Non-pigmented ciliary epithelial cell (primary cell): ENCODE data around the gene UBN2.

Experiments
- DNase-seq: peaks from one replicate; pipeline ENCODE4 v3.0.0-alpha.2; 2010; ENCODE audit warnings: low read depth

UBN2 gene

DNA sequence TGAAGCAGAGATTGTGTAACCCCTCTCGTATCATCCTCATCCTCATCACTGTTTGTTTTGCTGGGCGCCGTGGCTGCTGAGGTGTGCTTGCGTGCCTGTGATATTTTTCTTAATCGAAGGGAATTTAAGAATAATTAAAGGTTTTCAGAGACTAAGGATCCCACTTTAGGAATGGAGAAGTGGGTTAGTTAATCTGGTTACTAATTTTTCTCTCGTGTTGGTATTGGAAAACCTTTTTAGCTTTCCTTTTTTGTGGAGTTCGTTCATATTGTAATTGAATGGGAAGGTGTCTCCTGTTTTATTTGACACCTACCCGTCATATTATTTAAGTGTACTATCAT lies 1.3 kb downstream of the UBN2 start:
- no peak for DNase-seq

DNA sequence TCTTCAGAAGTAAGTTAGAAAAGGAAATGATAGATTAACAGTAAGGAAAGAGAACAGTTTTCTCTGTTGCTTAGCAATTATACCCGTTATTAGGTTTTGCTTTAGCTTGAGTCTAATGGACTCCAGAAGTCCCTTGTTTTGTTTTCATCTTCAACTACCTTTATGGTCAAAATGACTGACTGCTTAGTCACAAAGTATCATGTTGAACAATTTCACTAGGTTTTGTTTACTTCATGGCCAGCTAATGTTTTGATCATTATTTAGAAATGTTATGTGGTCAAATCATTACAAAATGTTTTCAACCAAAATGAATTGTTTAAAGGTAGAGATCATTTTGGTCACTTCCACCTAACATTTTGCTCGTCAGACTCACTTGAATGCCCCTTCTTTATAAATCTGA lies 1.9 kb downstream of the UBN2 start:
- DNase-seq = no peak

- DNase-seq = no peak
These were observed 10.2 kb downstream of the UBN2 start for GRCh38 chr7:139241258-139241657.

DNA sequence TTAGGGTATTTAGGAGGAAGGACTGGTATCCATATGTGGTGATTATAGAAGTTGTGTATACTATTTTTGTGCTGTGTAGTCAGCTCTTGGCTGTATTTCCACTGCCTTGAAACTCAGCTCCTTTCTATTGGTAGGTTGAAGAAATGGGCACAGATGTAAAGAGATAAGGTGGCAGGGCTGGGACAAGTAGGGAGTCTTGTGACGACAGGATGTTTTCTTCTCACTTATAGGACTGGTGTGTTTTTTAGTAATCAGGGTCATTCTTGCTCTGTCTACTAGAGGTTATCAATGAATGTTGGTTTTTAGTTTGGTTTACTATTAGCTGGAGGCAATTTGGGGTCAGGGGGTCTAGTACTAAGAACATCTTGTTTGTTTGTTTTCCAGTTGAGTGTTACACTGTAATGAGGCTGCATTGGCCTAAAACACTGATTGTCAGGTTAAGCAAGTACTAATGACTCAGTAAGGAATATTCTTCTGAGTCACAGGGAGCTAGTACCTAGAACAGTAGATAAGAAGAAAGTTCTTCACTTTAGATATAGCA lies 11.8 kb downstream of the UBN2 start:
- peak; percentile 47 for DNase-seq

GRCh38 chr7:139245401-139245800 lies 14.4 kb downstream of the UBN2 start:
- DNase-seq = no peak

DNA sequence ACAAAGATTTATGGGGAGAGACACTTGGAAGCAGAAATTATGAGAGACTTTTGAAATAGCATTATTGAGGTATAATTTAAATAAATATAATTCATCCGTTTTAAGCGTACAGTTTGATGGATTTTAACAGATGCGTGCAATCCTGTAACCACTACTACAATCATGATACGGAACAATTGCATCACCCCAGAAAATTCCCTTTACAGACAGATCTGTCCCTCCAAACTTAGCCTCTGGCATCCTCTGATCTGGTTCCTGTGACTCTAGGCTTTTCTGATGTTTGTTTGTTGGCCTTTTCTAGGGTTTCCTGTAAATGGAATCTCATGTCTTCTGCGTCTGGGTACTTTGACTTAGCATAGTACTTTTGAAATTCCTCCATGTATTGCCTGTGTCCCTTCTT lies 15.5 kb downstream of the UBN2 start:
- no peak for DNase-seq

GRCh38 chr7:139246905-139247304 lies 15.9 kb downstream of the UBN2 start:
- DNase-seq = peak; percentile 38

- DNase-seq = no peak
These were observed 18.3 kb downstream of the UBN2 start for GRCh38 chr7:139249179-139249810.

DNA sequence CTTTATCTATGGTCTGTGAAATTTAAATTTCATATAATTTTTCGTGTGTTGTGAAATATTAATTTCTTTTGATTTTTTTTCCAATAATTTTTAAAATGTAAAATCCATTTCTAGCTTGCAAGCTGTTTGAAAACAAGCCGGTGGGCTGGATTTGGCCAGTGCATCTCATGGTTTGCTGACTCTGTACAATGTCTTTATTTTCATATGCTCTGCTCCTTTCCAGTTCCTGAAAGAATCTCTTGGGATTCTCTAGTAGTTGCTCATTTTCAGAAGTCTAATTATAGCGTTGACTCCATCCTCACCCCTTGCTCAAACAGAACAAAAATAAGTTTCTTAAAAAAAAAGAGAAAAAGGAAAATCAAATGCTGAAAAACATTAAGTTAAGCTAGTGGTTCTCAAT lies 21.4 kb downstream of the UBN2 start:
- peak; percentile 27 for DNase-seq

GRCh38 chr7:139254281-139254680 lies 23.2 kb downstream of the UBN2 start:
- no peak for DNase-seq

GRCh38 chr7:139254728-139255127 lies 23.7 kb downstream of the UBN2 start:
- DNase-seq = no peak

- DNase-seq = no peak
These were observed 24.3 kb downstream of the UBN2 start for GRCh38 chr7:139255290-139255689.

DNA sequence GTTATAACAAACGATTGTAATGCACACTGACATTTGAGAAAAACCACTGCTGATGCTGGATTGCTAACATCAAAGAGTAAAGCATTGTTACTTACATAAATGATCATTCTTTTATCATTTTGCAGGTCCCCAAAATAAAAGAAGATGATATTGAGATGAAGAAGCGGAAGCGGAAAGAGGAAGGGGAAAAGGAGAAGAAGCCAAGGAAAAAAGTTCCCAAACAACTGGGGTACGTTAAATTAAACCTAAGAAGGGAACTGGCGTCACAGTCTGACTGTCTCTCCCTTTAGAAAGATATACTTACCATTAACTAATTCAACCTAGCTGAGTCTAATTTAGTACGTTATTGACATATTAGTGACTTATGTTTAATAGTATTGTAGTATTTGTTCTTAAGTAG lies 28.1 kb downstream of the UBN2 start:
- DNase-seq = no peak

- no peak for DNase-seq
These were observed 33.2 kb downstream of the UBN2 start for GRCh38 chr7:139264220-139264619.

GRCh38 chr7:139265673-139266072 lies 34.6 kb downstream of the UBN2 start:
- no peak for DNase-seq

- no peak for DNase-seq
These were observed 40.9 kb downstream of the UBN2 start for GRCh38 chr7:139271718-139272628.

- DNase-seq = no peak
These were observed 53.3 kb downstream of the UBN2 start for GRCh38 chr7:139284252-139284896.

GRCh38 chr7:139286144-139286543 lies 55.1 kb downstream of the UBN2 start:
- DNase-seq = no peak

- DNase-seq = no peak
These were observed 61.8 kb downstream of the UBN2 start for GRCh38 chr7:139292821-139293220.

DNA sequence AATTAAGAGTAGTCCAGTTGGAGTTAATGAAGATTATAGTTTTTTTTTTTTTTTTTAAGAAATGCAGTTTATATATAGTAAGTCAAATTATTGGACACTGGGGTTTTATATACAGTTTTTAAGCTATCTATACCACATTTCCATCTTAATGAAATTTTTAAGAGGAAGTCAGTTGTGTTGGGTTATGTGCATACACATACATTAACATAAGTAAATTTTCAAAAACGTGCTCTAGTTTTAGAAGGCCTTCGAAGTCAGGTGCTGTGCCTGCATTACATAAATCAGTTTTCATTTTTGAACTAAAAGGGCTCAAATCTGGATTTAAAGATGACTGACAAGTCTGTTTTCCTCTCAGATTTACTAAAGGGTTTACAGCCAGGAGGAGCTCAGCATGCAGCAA lies 62.5 kb downstream of the UBN2 start:
- no peak for DNase-seq

DNA sequence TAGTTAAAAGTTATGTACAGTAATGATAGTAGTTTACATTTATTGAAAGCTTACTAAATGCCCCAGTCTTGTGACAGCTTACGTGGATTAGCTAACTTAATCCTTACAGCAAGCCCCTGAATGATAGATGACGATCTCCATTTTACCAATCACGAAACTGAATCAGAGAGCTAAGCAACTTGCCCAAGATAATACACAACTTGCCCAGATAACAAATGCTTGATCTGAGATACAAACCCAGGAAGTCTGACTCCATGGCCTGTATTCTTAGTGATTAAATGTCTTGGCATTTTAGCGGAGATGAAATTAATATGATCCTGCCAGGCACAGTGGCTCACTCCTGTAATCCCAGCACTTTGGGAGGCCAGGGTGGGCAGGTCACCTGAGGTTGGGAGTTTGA lies 63.2 kb downstream of the UBN2 start:
- DNase-seq = no peak

GRCh38 chr7:139294951-139295575 lies 64.0 kb downstream of the UBN2 start:
- no peak for DNase-seq
